GM19468 (cell line): ENCODE data around the gene PPP1R12B.
"Not testable (repeated sequence)": the region's sequence is repeated elsewhere in the genome, so short reads cannot be mapped to it uniquely, and the experiment has no call there.

Experiments
- ATAC-seq: cut with Tn5 transposase; IDR thresholded peaks from one replicate; pipeline ENCODE4 v1.9.1; 2021; ENCODE audit warnings: mild to moderate bottlenecking, moderate library complexity, moderate number of reproducible peaks; ENCODE audit not compliant: unreplicated experiment; ENCODE audit errors: extremely low read depth

Gene PPP1R12B

DNA sequence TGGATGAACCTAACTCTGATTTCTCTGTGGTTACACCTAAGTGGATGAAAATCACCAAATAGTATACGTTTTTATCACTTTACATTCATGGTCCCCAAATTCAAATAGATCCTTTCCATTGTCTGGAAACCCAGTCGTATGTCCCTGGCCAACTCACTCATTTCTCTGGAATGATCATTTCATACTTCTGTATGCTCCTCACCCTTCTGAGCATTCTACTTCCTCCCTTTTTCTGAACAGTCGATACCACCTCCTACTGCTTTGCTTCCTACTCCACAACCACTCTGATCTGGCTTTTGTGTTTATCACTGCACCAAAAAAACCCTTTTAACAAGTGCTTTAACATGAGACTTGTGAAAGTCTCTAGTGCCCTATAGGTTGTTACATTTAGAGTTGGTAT is 47.3 kb downstream of the PPP1R12B start:
- ATAC-seq = not testable (repeated sequence)

DNA sequence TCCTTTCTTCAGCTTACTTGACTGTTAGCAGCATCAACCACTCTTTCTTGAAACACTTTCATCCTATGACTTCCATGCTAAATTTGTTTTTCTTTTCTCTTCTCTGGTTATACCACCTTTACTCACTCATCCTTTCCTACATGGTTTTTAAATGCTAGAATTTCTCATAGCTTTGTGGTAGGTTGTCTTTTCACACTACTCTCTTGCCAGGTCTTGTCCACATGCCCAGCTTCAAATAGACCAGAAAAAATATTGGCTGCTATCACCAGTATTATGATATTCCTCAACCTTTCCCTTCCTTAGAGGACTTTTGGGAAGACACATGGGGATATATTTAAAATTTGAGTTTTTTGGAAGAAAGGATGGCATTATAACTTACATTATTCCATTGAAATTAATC is 48.8 kb downstream of the PPP1R12B start:
- ATAC-seq = no peak

DNA sequence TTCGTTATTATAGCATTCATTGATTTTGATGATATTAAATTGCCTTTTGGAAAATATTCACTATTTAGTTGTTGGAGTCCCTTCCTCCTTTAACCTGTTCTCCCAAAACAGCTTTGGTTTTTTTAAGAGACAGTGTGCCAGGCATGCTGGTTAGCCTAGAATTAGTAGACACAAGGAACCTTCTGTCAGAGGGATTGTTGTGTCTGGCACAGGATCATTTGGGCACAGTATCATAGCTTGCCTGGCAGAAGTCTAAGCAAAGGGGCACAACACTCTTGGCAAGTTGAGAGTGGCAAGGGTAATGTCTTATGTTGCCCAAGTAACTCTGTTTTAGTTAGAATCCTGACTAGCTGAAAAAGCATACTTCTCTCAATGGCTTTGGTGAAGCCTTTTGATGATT is 49.9 kb downstream of the PPP1R12B start:
- not testable (repeated sequence) for ATAC-seq

DNA sequence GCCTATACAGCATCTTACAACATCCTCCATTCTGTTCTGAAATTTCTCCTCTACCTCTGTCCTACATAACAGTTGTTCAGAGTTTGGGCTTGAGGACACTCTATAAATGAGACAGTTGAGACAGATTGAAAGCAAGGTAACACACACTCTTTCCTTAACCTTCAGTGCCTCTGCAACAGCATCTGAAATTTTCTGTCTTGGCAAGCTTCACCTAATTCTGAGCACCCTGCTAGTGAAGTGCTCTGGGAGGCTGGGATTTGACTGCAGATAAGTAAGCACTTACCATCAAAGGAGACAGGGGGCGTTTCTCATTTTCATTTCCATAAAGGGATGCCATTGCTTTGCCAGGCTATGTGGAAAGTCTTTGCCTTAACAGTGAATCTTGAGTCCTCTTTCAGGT is 53.3 kb downstream of the PPP1R12B start:
- not testable (repeated sequence) for ATAC-seq

DNA sequence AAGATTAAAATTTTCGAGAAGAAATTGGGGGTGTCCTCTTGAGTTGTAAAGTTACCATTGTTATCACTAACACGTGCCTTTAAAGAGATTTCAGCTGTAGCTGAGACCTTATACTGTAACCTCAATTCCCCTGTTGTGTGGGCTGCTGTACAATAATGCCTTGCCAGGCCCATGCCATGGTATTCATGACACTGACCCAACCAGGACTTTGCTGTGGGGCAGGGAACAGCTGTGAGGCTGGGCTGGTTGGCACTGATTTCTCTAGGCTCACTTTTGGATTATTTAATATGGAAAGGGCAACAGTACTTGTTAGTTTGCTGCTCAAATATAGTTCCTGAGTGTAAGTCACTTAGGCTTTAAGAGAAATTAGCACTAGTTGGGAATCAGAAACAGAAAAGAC is 54.9 kb downstream of the PPP1R12B start:
- ATAC-seq = not testable (repeated sequence)

DNA sequence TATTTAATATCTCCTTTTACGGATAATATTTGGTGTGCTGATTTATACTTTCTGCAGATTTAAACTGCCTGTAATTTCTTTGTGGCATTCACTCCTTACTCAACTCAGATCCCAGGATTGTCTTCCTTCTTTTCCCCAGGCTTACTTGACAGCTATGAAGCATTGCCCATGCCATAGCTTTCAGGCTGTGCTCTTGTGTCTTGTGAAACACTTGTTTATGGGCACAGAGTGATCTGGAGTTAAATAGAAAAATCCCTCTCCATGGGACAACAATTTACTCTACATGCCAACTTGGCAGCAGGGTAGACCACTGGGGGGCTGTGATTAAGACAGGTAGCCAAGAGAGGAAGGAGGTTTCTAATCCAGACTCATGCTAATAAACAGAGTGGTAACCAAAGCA is 57.4 kb downstream of the PPP1R12B start:
- no peak for ATAC-seq

DNA sequence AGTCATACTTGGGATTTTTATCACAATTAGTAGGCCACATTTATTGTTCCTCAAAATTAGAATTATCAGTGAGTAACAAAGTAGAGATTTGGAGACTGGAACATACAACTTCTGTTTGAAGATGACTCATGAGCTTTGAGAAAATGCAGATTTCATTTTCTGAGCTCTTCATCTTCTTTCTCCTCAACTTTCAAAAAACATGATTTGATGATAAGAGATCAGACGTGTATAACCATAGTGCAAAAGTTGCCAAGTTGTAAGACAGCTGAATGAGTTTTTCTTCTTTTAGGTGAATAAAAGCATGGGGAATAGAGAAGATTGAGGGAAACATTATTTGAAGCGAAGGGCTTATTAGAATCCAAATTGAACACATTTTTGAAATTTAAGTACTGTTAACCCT is 58.4 kb downstream of the PPP1R12B start:
- not testable (repeated sequence) for ATAC-seq

DNA sequence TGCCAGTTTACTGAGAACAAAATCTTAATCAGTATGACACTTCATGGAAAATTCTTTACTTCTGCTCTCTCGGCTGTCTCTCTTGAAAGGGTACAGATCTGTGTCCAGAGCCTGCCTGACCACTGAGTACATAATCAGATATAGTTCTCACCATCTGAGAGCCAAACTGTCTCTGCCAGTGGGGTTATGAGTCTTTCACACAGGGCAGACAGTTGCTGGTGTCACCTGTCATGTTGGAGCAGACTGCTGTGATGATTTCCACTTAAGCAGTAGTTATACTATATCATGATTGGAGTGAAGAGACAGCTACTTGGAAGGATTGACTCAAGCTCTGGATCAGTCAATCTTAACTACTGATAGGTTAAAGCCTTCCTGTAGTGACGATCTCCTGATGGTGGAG is 58.9 kb downstream of the PPP1R12B start:
- not testable (repeated sequence) for ATAC-seq

DNA sequence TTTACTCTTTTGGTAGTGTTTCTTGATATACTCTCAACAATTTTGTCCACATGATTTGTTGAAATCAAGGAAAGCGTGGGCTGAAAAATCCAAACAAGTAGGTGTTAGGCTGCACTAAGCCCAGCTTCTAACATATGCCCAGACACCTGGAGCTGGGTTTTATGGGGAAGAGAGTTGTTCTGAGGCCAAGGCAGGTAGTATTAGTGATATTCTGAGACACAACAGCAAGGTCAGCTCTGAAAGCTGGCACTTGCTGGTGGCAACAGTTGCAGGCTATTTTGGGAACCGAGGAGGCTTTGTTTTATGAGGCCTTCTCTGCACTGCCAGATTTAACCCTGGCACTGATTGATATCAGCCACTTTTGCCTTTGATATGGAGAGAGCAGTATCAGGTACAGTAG is 61.8 kb downstream of the PPP1R12B start:
- not testable (repeated sequence) for ATAC-seq

DNA sequence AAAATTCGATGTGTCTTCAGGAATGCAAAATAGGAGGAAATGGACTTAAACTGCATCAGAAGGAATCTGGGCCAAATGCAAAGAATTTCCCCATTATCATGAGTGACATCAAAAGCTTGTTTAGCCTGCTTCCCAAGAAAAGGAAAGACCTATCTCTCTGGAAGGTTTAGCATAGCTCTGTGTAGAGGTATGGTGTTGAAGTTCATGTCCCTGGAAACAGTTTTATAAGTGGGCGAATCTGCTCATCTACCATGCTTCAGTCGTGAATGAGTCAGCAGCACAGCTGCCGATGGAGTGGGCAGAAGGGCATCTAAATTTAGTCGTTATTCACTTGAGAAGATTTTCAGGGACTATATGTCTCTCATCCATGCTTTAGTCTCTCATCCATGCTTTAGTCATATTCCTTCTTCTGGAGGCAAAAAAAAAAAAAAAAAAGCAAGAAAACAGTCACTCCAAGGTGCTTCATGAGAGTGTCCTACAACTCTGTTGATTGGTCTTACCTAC is 62.4 kb downstream of the PPP1R12B start:
- not testable (repeated sequence) for ATAC-seq

DNA sequence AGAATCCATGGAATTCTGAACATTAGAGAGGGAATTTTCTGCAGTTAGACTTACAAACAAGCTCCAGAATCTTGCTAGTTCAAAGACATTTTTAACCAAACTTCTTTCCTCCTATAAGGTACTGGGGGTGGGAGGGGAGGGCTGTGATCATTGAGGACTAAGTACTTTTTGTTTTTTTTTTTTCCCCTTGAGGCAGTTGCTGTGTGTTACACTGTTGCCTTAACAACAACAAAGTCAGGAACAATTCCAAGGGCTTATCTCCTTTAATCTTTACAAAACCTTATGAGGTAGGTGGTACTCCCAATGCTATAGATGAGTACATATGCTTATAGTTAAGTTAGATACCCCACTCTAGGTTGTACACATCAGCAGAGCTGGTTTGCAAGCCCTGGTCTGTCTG is 62.9 kb downstream of the PPP1R12B start:
- ATAC-seq = no peak

DNA sequence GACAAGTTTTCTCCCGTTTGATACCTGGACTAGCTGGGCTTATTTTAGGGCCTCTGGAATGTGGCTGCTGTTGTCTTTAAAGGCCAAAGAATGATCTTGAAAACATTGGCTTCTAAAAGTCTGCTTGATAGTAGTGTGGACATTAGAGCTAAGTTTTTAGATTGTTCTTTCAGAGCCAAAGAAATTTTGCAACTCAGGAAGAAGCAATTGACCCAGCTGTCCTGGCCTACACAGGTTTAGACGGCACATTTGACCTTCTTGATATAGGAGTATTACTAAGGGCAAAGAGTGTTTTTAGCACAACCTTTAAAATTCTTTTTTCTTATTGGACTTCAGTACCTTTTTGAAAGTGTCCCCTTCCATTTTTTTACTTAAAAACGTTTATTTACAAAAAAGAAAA is 63.9 kb downstream of the PPP1R12B start:
- ATAC-seq = not testable (repeated sequence)

DNA sequence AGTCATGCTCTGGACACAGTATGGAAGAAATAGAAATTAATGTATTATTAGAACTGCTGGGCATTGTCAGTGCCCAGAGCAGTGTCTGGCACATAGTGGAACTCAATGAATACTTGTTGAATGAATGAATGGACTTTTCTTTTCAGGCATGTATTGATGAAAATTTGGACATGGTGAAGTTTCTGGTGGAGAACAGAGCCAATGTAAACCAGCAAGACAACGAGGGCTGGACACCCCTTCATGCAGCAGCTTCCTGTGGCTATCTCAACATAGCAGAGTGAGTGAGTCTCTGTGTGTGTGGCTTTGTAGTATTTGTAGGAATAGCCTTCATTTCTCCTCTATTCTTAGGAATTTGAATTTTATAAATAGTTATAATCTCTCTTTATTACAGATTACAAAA is 68.1 kb downstream of the PPP1R12B start:
- no peak for ATAC-seq

DNA sequence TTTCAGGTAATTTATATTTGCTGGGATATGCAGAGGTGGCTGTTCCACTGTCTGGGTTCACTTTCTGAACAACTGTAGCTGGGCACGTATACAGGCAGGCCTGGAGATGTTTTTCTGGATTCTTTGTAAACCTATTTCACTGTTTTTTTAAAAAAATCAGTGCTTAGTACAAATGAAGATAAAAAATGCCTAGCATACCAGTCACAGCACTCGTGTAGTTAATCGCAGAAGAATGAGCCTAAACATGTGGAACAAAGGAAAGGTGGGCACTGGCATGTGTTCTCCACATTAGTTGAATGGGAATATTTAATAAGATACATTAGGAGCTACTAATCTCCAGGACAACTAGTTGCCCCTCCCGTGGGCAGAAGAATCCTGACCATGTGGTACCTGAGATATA is 68.6 kb downstream of the PPP1R12B start:
- not testable (repeated sequence) for ATAC-seq

DNA sequence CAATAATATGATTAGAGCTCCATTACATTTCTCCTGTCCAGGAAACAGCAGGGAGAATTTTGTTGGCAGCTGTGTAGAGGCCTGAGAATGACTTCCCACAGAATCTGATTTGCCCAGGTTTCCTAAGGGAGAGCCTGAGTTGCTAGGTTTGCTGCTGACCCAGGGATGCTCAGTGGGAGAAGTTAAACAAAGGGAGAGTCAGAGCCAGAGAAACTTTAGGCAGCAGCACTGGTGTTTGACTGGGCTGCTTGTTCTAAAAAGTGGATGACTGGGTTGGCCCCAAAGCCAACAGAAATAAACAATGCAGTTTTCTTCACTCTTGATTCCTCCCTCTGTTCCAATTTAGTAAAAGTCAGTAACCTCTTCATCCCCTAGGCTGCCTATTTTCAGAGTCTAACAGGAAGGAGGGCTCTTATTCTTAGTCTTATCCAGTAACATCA is 69.3 kb downstream of the PPP1R12B start:
- ATAC-seq = not testable (repeated sequence)

DNA sequence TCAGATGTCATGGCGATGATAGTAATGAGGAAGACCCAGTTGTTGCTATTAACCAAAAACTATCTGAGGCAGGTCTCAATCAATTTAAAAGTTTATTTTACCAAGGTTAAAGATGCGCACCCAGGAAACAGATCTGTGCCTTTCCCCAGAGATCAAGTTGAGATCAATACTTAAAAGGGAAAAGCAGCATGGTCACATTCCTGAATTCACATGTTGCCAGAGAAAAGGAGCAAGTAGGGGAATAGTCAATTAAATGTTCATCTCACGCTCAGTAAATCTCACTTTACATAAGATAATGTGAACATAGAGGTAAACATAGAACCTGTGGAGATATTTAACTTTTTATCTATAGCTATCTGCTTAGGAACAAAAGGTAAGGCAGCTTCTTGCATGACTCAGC is 71.2 kb downstream of the PPP1R12B start:
- ATAC-seq = not testable (repeated sequence)

DNA sequence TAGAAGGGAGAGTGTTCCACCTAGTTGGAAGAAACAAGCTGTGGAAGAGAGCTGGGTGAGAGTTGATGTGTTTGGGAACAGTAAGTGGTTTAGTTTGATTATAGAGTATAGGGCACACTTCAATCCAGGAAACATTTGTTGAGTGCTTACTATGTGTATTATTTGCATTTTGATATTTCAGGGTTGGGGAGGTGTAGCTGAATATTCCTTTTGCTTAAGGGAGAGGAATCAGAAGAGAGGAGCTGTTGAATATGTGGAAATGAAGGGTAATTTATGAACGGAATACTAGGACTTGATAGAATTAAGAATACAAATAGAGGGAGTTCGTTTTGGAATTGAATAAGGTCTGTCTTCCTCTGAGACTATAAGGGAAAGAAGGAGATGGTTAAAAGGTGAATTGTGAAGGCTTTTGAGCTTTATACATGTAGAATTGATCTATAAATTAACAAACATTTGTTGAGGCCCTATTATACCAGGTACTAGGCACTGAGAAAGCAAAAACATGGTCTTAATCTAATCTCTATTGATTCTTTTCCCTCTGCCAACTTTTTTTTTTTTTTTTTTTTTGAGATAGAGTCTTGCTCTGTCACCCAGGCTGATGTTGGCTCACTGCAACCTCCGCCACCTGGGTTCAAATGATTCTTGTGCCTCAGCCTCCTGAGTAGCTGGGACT is 72.1 kb downstream of the PPP1R12B start:
- not testable (repeated sequence) for ATAC-seq

DNA sequence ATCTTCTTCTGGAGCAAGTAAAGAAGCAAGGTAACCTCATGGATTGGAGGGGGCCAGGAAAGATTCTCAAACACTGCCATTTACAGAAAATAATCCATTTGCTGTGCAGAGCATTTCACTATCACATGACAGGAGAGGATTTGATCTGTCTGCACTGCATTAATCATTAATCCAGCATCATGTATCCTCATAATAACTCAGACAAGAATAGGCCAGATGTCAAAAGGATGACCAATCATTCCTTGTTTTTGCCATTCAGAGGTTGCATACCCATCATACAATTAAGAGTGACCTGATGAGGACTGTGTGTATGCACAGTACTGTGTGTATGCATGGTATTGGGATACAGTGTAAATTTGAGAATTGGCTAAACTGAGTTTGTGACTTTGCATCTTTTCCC is 74.2 kb downstream of the PPP1R12B start:
- not testable (repeated sequence) for ATAC-seq

DNA sequence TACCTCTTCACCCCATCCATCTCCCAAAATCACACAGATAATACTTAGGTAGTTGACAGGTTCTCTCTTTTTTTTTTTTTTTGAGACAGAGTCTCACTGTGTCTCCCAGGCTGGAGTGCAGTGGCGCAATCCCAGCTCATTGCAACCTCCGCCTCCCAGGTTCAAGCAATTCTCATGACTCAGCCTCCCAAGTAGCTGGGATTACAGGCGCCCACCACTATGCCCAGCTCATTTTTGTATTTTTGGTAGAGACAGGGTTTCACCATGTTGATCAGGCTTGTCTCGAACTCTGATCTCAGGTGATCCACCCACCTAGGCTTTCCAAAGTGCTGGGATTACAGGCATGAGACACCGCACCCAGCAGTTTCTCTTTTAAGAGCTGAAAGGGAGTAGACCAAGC is 75.8 kb downstream of the PPP1R12B start:
- ATAC-seq = not testable (repeated sequence)

DNA sequence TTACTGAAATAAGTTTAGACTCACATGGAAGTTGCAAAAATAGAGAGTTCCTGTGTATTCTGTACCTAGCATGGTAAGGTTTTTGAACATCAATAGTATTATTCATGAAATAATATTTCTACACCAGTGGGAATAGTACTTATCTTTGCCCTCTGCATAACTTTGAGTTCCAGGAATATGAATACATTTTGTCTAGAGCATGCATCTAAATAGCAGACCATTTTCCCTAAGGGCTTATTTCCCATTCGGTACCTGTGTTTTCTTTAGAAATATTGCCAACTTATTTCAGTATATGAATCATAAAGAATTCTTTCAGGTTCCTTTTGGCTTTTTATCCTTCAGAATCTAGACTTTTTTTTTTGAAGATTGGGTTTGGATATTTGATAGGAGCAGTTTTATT is 81.6 kb downstream of the PPP1R12B start:
- not testable (repeated sequence) for ATAC-seq

DNA sequence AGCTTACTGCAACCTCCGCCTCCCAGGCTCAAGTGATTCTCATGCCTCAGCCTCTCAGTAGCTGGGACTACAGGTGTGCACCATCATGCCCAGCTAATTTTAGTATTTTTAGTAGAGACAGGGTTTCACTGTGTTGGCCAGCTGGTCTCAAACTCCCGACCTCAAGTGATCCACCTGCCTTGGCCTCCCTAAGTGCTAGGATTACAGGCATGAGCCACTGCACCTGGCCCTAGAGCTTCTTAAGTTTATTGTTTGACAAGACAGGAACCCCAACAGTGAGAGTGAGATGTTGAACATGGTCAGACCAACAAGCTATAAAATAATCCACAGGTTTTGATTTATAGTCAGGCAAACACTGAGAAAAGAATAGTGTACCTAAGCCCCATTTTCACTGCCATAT is 83.8 kb downstream of the PPP1R12B start:
- not testable (repeated sequence) for ATAC-seq
